ENCODE results near the gene CDKN3.
"Not testable (repeated sequence)": the region's sequence is repeated elsewhere in the genome, so short reads cannot be mapped to it uniquely, and the experiment has no call there.

CDKN3 gene

GRCh38 chr14:54453990-54454389, 57.2 kb downstream of the CDKN3 start:
- DNase-seq (ENCODE audit: low read depth in 2 of 2, low spot score in 1 of 2) = not testable (repeated sequence)

GRCh38 chr14:54455363-54455762, 58.6 kb downstream of the CDKN3 start:
- no peak for DNase-seq (ENCODE audit: low read depth in 2 of 2, low spot score in 1 of 2)

- DNase-seq (ENCODE audit: low read depth in 2 of 2, low spot score in 1 of 2) = not testable (repeated sequence)
Measured at GRCh38 chr14:54456820-54457608, 60.2 kb downstream of the CDKN3 start.

GRCh38 chr14:54457609-54457996, 60.8 kb downstream of the CDKN3 start:
- no peak for DNase-seq (ENCODE audit: low read depth in 2 of 2, low spot score in 1 of 2)

GRCh38 chr14:54458536-54458935, 61.7 kb downstream of the CDKN3 start:
- not testable (repeated sequence) for DNase-seq (ENCODE audit: low read depth in 2 of 2, low spot score in 1 of 2)

GRCh38 chr14:54459106-54459505, 62.3 kb downstream of the CDKN3 start:
- DNase-seq (ENCODE audit: low read depth in 2 of 2, low spot score in 1 of 2) = no peak

- DNase-seq (ENCODE audit: low read depth in 2 of 2, low spot score in 1 of 2) = no peak
Measured at GRCh38 chr14:54462048-54462447, 65.2 kb downstream of the CDKN3 start.

GRCh38 chr14:54465654-54466053, 68.8 kb downstream of the CDKN3 start:
- DNase-seq (ENCODE audit: low read depth in 2 of 2, low spot score in 1 of 2) = no peak

GRCh38 chr14:54467280-54467679, 70.5 kb downstream of the CDKN3 start:
- DNase-seq (ENCODE audit: low read depth in 2 of 2, low spot score in 1 of 2) = no peak
